Adrenal gland (tissue), 5 donors: Measurements from ENCODE around the gene SLC45A2.

Source experiments
- POLR2A ChIP-seq, 2 donors: fragments of 450-650 bp; IDR thresholded peaks; one replicate each; pipeline ENCODE4 v1.6.1; 2017; ENCODE audit warnings: antibody characterized with exemption in 2 of 2, mild to moderate bottlenecking in 2 of 2, moderate library complexity in 1 of 2
- TF ChIP-seq, protein P1 (sequence below), 6 experiments: fragments of 450-650 bp in 4 of 6; fragments of 200-600 bp in 2 of 6; sonication (generic) in 1 of 6; IDR thresholded peaks; 1 replicate in 5 of 6; 2 replicates in 1 of 6; pipeline versions ENCODE4 v1.5.1 to v1.8.0; 2016 to 2021; ENCODE audit warnings: antibody characterized with exemption in 6 of 6, mild to moderate bottlenecking in 2 of 6, moderate library complexity in 1 of 6
- donor health status: DM: no; HTN: no; CAD: no.

DNA sequence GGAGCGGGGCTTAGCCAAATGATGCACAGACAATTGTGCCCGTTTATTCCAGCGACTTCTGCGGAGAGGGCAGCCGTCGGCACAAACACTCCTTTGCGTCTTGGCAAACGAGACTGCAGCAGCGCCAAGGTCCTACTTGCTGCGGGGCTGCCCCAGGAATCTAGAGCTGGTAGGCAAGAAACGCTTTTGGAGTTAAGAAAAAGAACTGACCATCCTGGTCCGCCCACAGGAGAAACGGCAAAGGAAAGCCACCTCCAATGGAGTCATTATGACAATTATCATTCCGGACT lies 46.0 kb downstream of the SLC45A2 start:
- TF ChIP-seq, protein P1, sequence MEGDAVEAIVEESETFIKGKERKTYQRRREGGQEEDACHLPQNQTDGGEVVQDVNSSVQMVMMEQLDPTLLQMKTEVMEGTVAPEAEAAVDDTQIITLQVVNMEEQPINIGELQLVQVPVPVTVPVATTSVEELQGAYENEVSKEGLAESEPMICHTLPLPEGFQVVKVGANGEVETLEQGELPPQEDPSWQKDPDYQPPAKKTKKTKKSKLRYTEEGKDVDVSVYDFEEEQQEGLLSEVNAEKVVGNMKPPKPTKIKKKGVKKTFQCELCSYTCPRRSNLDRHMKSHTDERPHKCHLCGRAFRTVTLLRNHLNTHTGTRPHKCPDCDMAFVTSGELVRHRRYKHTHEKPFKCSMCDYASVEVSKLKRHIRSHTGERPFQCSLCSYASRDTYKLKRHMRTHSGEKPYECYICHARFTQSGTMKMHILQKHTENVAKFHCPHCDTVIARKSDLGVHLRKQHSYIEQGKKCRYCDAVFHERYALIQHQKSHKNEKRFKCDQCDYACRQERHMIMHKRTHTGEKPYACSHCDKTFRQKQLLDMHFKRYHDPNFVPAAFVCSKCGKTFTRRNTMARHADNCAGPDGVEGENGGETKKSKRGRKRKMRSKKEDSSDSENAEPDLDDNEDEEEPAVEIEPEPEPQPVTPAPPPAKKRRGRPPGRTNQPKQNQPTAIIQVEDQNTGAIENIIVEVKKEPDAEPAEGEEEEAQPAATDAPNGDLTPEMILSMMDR (IDR thresholded peaks at IDR 0.05): no peak
- no peak for TF ChIP-seq POLR2A (IDR thresholded peaks at IDR 0.05)
